Measurements from ENCODE around the gene RAPGEF6.
"Not testable (repeated sequence)": the region's sequence is repeated elsewhere in the genome, so short reads cannot be mapped to it uniquely, and the experiment has no call there.

RAPGEF6 gene

GRCh38 chr5:131627207-131627865, 7.7 kb downstream of the RAPGEF6 start:
- Histone ChIP-seq H3K4me1 (ENCODE audit: control insufficient read depth in 1 of 2, insufficient read depth in 2 of 2, low read length in 2 of 2) (peaks cover 0 to 9% of the 10 kb centered on the region in 2 donors), H3K4me3 (ENCODE audit: low read depth in 1 of 2, low read length in 2 of 2) (no peak overlapping the region), H3K27ac (ENCODE audit: low read length) (no peak overlapping the region)

GRCh38 chr5:131622633-131623032, 12.4 kb downstream of the RAPGEF6 start:
- no peaks in the 10 kb centered on the region for H3K9me3 ChIP-seq (ENCODE audit: control insufficient read depth in 1 of 2, low read length in 2 of 2)
- no peaks in the 10 kb centered on the region for H3K4me1 ChIP-seq (ENCODE audit: control insufficient read depth in 1 of 2, insufficient read depth in 2 of 2, low read length in 2 of 2)
- H3K27ac ChIP-seq (ENCODE audit: low read length), result no peak overlapping the region
- no peaks in the 10 kb centered on the region for H3K27me3 ChIP-seq (ENCODE audit: low read depth, low read length)
- no peaks in the 10 kb centered on the region for H3K36me3 ChIP-seq (ENCODE audit: control insufficient read depth in 1 of 2, insufficient read depth in 2 of 2, low read length in 2 of 2)
- H3K4me3 ChIP-seq (ENCODE audit: low read depth in 1 of 2, low read length in 2 of 2), result no peak overlapping the region

More at GRCh38 chr5:131627207-131627865, 7.7 kb downstream of the RAPGEF6 start:
- Histone ChIP-seq H3K36me3 (ENCODE audit: control insufficient read depth in 1 of 2, insufficient read depth in 2 of 2, low read length in 2 of 2) (no peaks in the 10 kb centered on the region), H3K9me3 (ENCODE audit: control insufficient read depth in 1 of 2, low read length in 2 of 2) (no peaks in the 10 kb centered on the region), H3K27me3 (ENCODE audit: low read depth, low read length) (no peaks in the 10 kb centered on the region)

- not testable (repeated sequence) for H3K9me3 ChIP-seq (ENCODE audit: control insufficient read depth in 1 of 2, low read length in 2 of 2); H3K27ac ChIP-seq (ENCODE audit: low read length); H3K36me3 ChIP-seq (ENCODE audit: control insufficient read depth in 1 of 2, insufficient read depth in 2 of 2, low read length in 2 of 2); H3K4me3 ChIP-seq (ENCODE audit: low read depth in 1 of 2, low read length in 2 of 2); H3K27me3 ChIP-seq (ENCODE audit: low read depth, low read length); H3K4me1 ChIP-seq (ENCODE audit: control insufficient read depth in 1 of 2, insufficient read depth in 2 of 2, low read length in 2 of 2)
Measured at GRCh38 chr5:131621164-131621563, 13.9 kb downstream of the RAPGEF6 start.

DNA sequence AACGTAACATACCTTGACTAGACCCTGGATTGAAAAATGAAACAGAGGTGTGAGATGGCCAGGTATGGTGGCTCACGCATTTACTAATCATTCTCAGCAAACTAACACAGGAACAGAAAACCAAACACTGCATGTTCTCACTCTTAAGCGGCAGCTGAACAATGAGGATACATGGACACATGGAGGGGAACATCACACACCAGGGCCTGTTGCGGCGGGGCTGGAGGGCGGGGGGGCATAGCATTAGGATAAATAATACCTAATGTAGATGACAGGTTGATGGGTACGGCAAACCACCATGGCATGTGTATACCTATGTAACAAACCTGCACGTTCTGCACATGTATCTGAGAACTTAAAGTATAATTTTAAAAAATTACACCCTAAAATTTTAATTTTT, 15.9 kb downstream of the RAPGEF6 start:
- H3K27me3 ChIP-seq (ENCODE audit: low read depth, low read length), result no peaks in the 10 kb centered on the region
- no peaks in the 10 kb centered on the region for H3K36me3 ChIP-seq (ENCODE audit: control insufficient read depth in 1 of 2, insufficient read depth in 2 of 2, low read length in 2 of 2)
- no peak overlapping the region for H3K4me3 ChIP-seq (ENCODE audit: low read depth in 1 of 2, low read length in 2 of 2)
- H3K27ac ChIP-seq (ENCODE audit: low read length), result no peak overlapping the region
- H3K4me1 ChIP-seq (ENCODE audit: control insufficient read depth in 1 of 2, insufficient read depth in 2 of 2, low read length in 2 of 2), result no peaks in the 10 kb centered on the region
- no peaks in the 10 kb centered on the region for H3K9me3 ChIP-seq (ENCODE audit: control insufficient read depth in 1 of 2, low read length in 2 of 2)

- no peaks in the 10 kb centered on the region for H3K36me3 ChIP-seq (ENCODE audit: control insufficient read depth in 1 of 2, insufficient read depth in 2 of 2, low read length in 2 of 2)
- H3K4me1 ChIP-seq (ENCODE audit: control insufficient read depth in 1 of 2, insufficient read depth in 2 of 2, low read length in 2 of 2), result no peaks in the 10 kb centered on the region
- H3K27ac ChIP-seq (ENCODE audit: low read length), result no peak overlapping the region
- H3K9me3 ChIP-seq (ENCODE audit: control insufficient read depth in 1 of 2, low read length in 2 of 2), result no peaks in the 10 kb centered on the region
- no peak overlapping the region for H3K4me3 ChIP-seq (ENCODE audit: low read depth in 1 of 2, low read length in 2 of 2)
- no peaks in the 10 kb centered on the region for H3K27me3 ChIP-seq (ENCODE audit: low read depth, low read length)
Measured at GRCh38 chr5:131617140-131617822, 17.7 kb downstream of the RAPGEF6 start.

GRCh38 chr5:131615957-131616356, 19.1 kb downstream of the RAPGEF6 start:
- Histone ChIP-seq H3K9me3 (ENCODE audit: control insufficient read depth in 1 of 2, low read length in 2 of 2) (no peaks in the 10 kb centered on the region), H3K27me3 (ENCODE audit: low read depth, low read length) (no peaks in the 10 kb centered on the region), H3K36me3 (ENCODE audit: control insufficient read depth in 1 of 2, insufficient read depth in 2 of 2, low read length in 2 of 2) (no peaks in the 10 kb centered on the region), H3K4me1 (ENCODE audit: control insufficient read depth in 1 of 2, insufficient read depth in 2 of 2, low read length in 2 of 2) (no peaks in the 10 kb centered on the region), H3K4me3 (ENCODE audit: low read depth in 1 of 2, low read length in 2 of 2) (no peak overlapping the region), H3K27ac (ENCODE audit: low read length) (no peak overlapping the region)

GRCh38 chr5:131613423-131613822, 21.6 kb downstream of the RAPGEF6 start:
- H3K36me3 ChIP-seq (ENCODE audit: control insufficient read depth in 1 of 2, insufficient read depth in 2 of 2, low read length in 2 of 2), result no peaks in the 10 kb centered on the region
- no peaks in the 10 kb centered on the region for H3K4me1 ChIP-seq (ENCODE audit: control insufficient read depth in 1 of 2, insufficient read depth in 2 of 2, low read length in 2 of 2)
- H3K9me3 ChIP-seq (ENCODE audit: control insufficient read depth in 1 of 2, low read length in 2 of 2), result no peaks in the 10 kb centered on the region
- no peak overlapping the region for H3K27ac ChIP-seq (ENCODE audit: low read length)
- no peak overlapping the region for H3K4me3 ChIP-seq (ENCODE audit: low read depth in 1 of 2, low read length in 2 of 2)
- no peaks in the 10 kb centered on the region for H3K27me3 ChIP-seq (ENCODE audit: low read depth, low read length)

DNA sequence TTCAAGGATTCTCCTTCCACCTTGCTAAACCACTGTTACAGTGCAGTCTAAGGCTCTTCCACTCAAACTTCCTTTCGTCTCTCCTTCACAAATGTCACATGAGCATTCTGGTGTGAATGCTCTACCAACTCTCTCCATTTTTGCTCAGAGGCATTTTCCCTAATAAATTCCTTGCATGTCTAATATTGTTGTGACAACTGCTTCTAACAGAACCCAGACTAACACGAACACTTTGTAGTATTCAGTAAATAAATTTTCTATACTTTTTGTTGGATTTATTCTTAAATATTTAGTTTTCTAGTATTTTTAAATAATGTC, 24.0 kb downstream of the RAPGEF6 start:
- no peaks in the 10 kb centered on the region for H3K27me3 ChIP-seq (ENCODE audit: low read depth, low read length)
- no peaks in the 10 kb centered on the region for H3K36me3 ChIP-seq (ENCODE audit: control insufficient read depth in 1 of 2, insufficient read depth in 2 of 2, low read length in 2 of 2)
- H3K4me3 ChIP-seq (ENCODE audit: low read depth in 1 of 2, low read length in 2 of 2), result no peak overlapping the region
- H3K27ac ChIP-seq (ENCODE audit: low read length), result no peak overlapping the region
- H3K4me1 ChIP-seq (ENCODE audit: control insufficient read depth in 1 of 2, insufficient read depth in 2 of 2, low read length in 2 of 2), result no peaks in the 10 kb centered on the region
- no peaks in the 10 kb centered on the region for H3K9me3 ChIP-seq (ENCODE audit: control insufficient read depth in 1 of 2, low read length in 2 of 2)

DNA sequence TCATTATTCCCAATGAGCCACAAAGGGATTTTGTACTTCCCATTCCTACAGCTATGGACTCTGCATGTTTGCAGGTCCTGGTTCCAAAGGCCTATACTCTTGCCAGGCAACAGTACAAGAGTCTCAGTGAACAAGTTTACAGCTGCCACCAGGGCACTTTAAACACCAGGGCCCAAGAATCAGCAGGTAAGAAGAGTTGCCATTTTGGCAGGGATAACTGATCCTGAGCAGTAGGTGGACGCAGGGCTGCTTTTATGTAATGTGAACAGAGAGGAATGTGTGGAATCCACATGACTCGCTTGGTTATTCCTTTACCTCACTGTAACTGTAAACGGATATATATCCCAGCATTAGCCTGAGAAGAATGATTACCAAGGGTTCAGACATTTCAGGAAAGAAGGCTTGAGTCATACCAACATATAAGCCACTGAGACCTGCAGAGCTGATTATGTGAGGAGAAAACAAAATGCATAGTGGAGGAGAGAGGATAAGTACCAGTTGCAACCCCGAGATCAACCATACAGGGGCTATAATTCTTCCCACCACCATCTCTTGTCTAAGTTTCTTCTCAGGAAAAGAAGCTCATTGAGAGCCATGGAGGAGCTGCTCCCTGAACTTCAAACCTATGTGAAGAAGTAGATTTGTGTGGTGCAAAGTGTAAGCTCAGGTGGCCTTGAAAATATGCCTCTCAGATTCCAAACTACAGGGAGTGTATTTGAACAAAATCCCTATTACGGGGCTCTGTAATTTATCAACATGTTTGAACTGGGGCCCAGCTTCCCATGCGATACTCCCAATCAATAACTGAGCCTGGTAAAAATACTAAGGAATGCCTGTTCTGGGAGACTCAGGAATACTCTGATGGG, 24.6 kb downstream of the RAPGEF6 start:
- H3K27ac ChIP-seq (ENCODE audit: low read length), result no peak overlapping the region
- H3K4me3 ChIP-seq (ENCODE audit: low read depth in 1 of 2, low read length in 2 of 2), result no peak overlapping the region
- H3K9me3 ChIP-seq (ENCODE audit: control insufficient read depth in 1 of 2, low read length in 2 of 2), result no peaks in the 10 kb centered on the region

GRCh38 chr5:131609774-131610173, 25.3 kb downstream of the RAPGEF6 start:
- Histone ChIP-seq H3K27ac (ENCODE audit: low read length) (no peak overlapping the region), H3K27me3 (ENCODE audit: low read depth, low read length) (no peaks in the 10 kb centered on the region), H3K4me3 (ENCODE audit: low read depth in 1 of 2, low read length in 2 of 2) (no peak overlapping the region), H3K4me1 (ENCODE audit: control insufficient read depth in 1 of 2, insufficient read depth in 2 of 2, low read length in 2 of 2) (no peaks in the 10 kb centered on the region), H3K36me3 (ENCODE audit: control insufficient read depth in 1 of 2, insufficient read depth in 2 of 2, low read length in 2 of 2) (no peaks in the 10 kb centered on the region), H3K9me3 (ENCODE audit: control insufficient read depth in 1 of 2, low read length in 2 of 2) (no peaks in the 10 kb centered on the region)

More for the DNA sequence above, 24.6 kb downstream of the RAPGEF6 start:
- Histone ChIP-seq H3K36me3 (ENCODE audit: control insufficient read depth in 1 of 2, insufficient read depth in 2 of 2, low read length in 2 of 2) (no peaks in the 10 kb centered on the region), H3K27me3 (ENCODE audit: low read depth, low read length) (no peaks in the 10 kb centered on the region), H3K4me1 (ENCODE audit: control insufficient read depth in 1 of 2, insufficient read depth in 2 of 2, low read length in 2 of 2) (no peaks in the 10 kb centered on the region)

DNA sequence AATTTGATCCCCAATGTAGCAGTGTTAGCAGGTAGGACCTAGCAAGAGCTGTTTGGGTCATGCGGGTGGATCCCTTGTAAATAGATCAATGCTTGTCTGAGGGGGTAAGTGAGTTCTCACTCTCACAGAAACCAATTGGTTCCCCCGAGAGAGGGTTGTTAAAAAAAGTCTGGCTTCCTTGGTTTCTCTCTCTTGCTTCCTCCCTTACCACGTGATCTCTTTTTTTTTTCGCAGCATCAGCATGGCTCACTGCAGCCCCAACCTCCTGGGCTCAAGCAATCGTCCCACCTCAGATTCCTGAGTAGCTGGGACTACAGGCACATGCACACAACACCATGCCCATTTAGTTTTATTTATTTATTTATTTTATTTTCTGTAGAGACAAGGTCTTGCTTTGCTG, 26.4 kb downstream of the RAPGEF6 start:
- H3K27ac ChIP-seq (ENCODE audit: low read length), result no peak overlapping the region
- no peak overlapping the region for H3K4me3 ChIP-seq (ENCODE audit: low read depth in 1 of 2, low read length in 2 of 2)
- H3K27me3 ChIP-seq (ENCODE audit: low read depth, low read length), result no peaks in the 10 kb centered on the region
- H3K4me1 ChIP-seq (ENCODE audit: control insufficient read depth in 1 of 2, insufficient read depth in 2 of 2, low read length in 2 of 2), result no peaks in the 10 kb centered on the region
- no peaks in the 10 kb centered on the region for H3K36me3 ChIP-seq (ENCODE audit: control insufficient read depth in 1 of 2, insufficient read depth in 2 of 2, low read length in 2 of 2)
- no peaks in the 10 kb centered on the region for H3K9me3 ChIP-seq (ENCODE audit: control insufficient read depth in 1 of 2, low read length in 2 of 2)

Data from muscle layer of duodenum (tissue), 2 donors.